K562 (cell line): Measurements from ENCODE around the gene PPM1N. TPM values are rescaled to one million over a fixed set of nuclear protein-coding genes. Genes with fewer than 3 reads are reported as not detected.
A peak's percentile ranks its signal among the peaks of the same experiment; 100 is the strongest.

Source experiments
- ATAC-seq: fragments of 200-7000 bp; cut with Tn5 transposase; 3 replicates; pipeline ENCODE4 v1.9.1; 2020; ENCODE audit warnings: moderate library complexity
- BruUV-seq: library from RNA; stranded (reverse); fragments of 400-500 nt; replicated peaks from 2 replicates; lab custom pipeline; 2021; lab: Mats Ljungman, UMichigan
- CTCF ChIA-PET: fragments of 300-600 bp; formaldehyde crosslinking; extraction: SDS; loops from one replicate; lab custom pipeline; 2021; ENCODE audit warnings: low intra/inter-chr PET ratio; lab: Yijun Ruan, JAX
- POLR2A ChIA-PET: fragments of 300-600, 350-650 bp; sonication (Branson Sonifier 250); formaldehyde crosslinking; extraction: SDS; loops from one replicate; lab custom pipeline; 2021; ENCODE audit warnings: antibody characterized with exemption, inconsistent platforms; lab: Yijun Ruan, JAX
- DNase-seq, 4 experiments: peaks; one replicate each; pipeline versions ENCODE4 v3.0.0 to v3.0.0-alpha.2; 2011 to 2018; ENCODE audit warnings: low spot score in 3 of 4, mixed read lengths in 3 of 4; ENCODE audit errors: extremely low read depth in 1 of 4
- FAIRE-seq: peaks from 2 replicates; lab custom pipeline; 2011; peaks lifted over from hg19 to GRCh38; lab: Jason Lieb, UNC
- H2AFZ ChIP-seq: 2 replicates; pipeline ENCODE4 v1.6.0; 2011; ENCODE audit warnings: low read depth, low read length, control low read depth, inconsistent platforms
- H3K27ac ChIP-seq: fragments of 200-600 bp; 3 replicates; pipeline ENCODE4 v1.8.0; 2011; ENCODE audit warnings: low read depth, mild to moderate bottlenecking, control low read depth, inconsistent platforms, low read length, moderate library complexity, mixed read lengths; ENCODE audit errors: extremely low read depth
- H3K27me3 ChIP-seq, 2 experiments: fragments of 300-600 bp in 1 of 2; 2 replicates in 1 of 2; 3 replicates in 1 of 2; pipeline versions ENCODE4 v1.6.0 to v1.8.0; 2011; ENCODE audit warnings: inconsistent platforms in 2 of 2, low read length in 2 of 2, mild to moderate bottlenecking in 1 of 2, mixed read lengths in 1 of 2, moderate library complexity in 1 of 2; ENCODE audit not compliant: control insufficient read depth in 2 of 2, insufficient read depth in 2 of 2
- H3K36me3 ChIP-seq: fragments of 300-600 bp; 3 replicates; pipeline ENCODE4 v1.8.0; 2011; ENCODE audit warnings: mild to moderate bottlenecking, low read length, inconsistent platforms; ENCODE audit not compliant: control insufficient read depth, insufficient read depth
- H3K4me1 ChIP-seq, 2 experiments: fragments of 200-600 bp in 1 of 2; replicated peaks in 1 of 2; 2 replicates in 1 of 2; 3 replicates in 1 of 2; pipeline versions ENCODE4 v1.5.1 to v1.8.0; 2011; ENCODE audit warnings: inconsistent platforms in 2 of 2, low read length in 2 of 2, mild to moderate bottlenecking in 1 of 2, mixed read lengths in 1 of 2, moderate library complexity in 1 of 2; ENCODE audit not compliant: control insufficient read depth in 2 of 2, insufficient read depth in 2 of 2
- H3K4me2 ChIP-seq: 2 replicates; pipeline ENCODE4 v1.6.1; 2011; ENCODE audit warnings: low read length, control low read depth, inconsistent platforms, mixed read lengths; ENCODE audit not compliant: insufficient read depth
- H3K4me3 ChIP-seq: fragments of 200-600 bp; sonication (generic), shearing (Covaris generic); 2 replicates; pipeline ENCODE4 v1.5.1; 2016; ENCODE audit warnings: control low read depth, inconsistent platforms
- H3K79me2 ChIP-seq: fragments of 200-600 bp; 3 replicates; pipeline ENCODE4 v1.8.0; 2011; ENCODE audit warnings: low read length, inconsistent platforms; ENCODE audit not compliant: control insufficient read depth, insufficient read depth
- H3K9ac ChIP-seq, 2 experiments: 2 replicates each; pipeline versions ENCODE4 v1.6.0 to v1.6.1; 2011; ENCODE audit warnings: low read depth in 2 of 2, low read length in 2 of 2, control low read depth in 1 of 2, inconsistent platforms in 1 of 2, mild to moderate bottlenecking in 1 of 2, mixed read lengths in 1 of 2; ENCODE audit not compliant: insufficient read depth in 1 of 2
- H3K9me1 ChIP-seq: one replicate; pipeline ENCODE4 v1.6.0; 2011; ENCODE audit warnings: inconsistent platforms, mild to moderate bottlenecking, low read length, moderate library complexity; ENCODE audit not compliant: control insufficient read depth, insufficient read depth
- H3K9me3 ChIP-seq: replicated peaks from 2 replicates; pipeline ENCODE4 v1.5.1; 2011; ENCODE audit warnings: low read depth, low read length, inconsistent platforms; ENCODE audit not compliant: control insufficient read depth, insufficient read depth
- H4K20me1 ChIP-seq: replicated peaks from 2 replicates; pipeline ENCODE4 v1.6.1; 2011; ENCODE audit warnings: low read length, inconsistent platforms, mixed read lengths; ENCODE audit not compliant: control insufficient read depth, insufficient read depth
- CREB5 ChIP-seq: fragments of 250-450 bp; sonication (Bioruptor Pico); IDR thresholded peaks from 2 replicates; pipeline ENCODE4 v1.5.0; 2020; ENCODE audit warnings: mild to moderate bottlenecking
- NFIC ChIP-seq: fragments of 450-650 bp; IDR thresholded peaks from 2 replicates; pipeline ENCODE4 v1.6.1; 2017; ENCODE audit warnings: mild to moderate bottlenecking, inconsistent platforms
- POLR2AphosphoS2 ChIP-seq: IDR thresholded peaks from 2 replicates; pipeline ENCODE4 v1.6.1; 2012; ENCODE audit warnings: low read length, improper control_type of control experiment
- WGBS: fragments of 100-300 bp; shearing (Covaris generic); methylation state at CpG from one replicate; pipeline ENCODE4 v1.1.6; 2016; ENCODE audit warnings: low coverage, mixed read lengths; ENCODE audit not compliant: insufficient coverage; ENCODE audit errors: missing lambda C conversion rate; 5-methylcytosine and 5-hydroxymethylcytosine counted together
- in situ Hi-C: fragments of 300-500 bp; cut with MboI; formaldehyde crosslinking; loops from 4 replicates; pipeline ENCODE4 v1.15.0; 2018; ENCODE audit warnings: inconsistent platforms, mixed read lengths
- intact Hi-C: fragments of 100-400 bp; cut with micrococcal nuclease; formaldehyde crosslinking; loops from 2 replicates; pipeline ENCODE4 v1.14.2; 2022
- polyA plus RNA-seq, 8 experiments: library from polyadenylated mRNA; depleted of rRNA in 4 of 8; stranded (reverse) in 5 of 8; unstranded in 3 of 8; fragments of >200 nt; fragmentation: Nextera tagmentation in 2 of 8; fragmentation: Illumina TruSeq in 1 of 8; extraction: Ambion mirVana in 2 of 8; extraction: Trizol in 1 of 8; gene quantifications; 2 replicates each; pipeline versions ENCODE4 v1.2.1 to v1.2.3, GENCODE V29; 2011 to 2014; ENCODE audit warnings: inconsistent platforms in 1 of 8, missing spikeins in 1 of 8
- total RNA-seq, 7 experiments: library from RNA; depleted of rRNA in 6 of 7; stranded (reverse); fragments of >200 nt in 6 of 7; fragmentation: Illumina TruSeq in 2 of 7; extraction: Trizol in 2 of 7; gene quantifications; 2 replicates each; pipeline versions ENCODE4 v1.2.1 to v1.2.3, GENCODE V29; 2011 to 2021; ENCODE audit warnings: low replicate concordance in 1 of 7
- TF ChIP-seq, protein P1 (sequence below): sonication (generic); formaldehyde crosslinking; IDR thresholded peaks from 2 replicates; pipeline ENCODE4 v1.8.1; 2023; ENCODE audit warnings: mild to moderate bottlenecking, missing genetic modification reagents
- TF ChIP-seq, protein P2 (sequence below): fragments of 450-650 bp; formaldehyde crosslinking; IDR thresholded peaks from 2 replicates; pipeline ENCODE4 v1.4.0; 2020; ENCODE audit warnings: mild to moderate bottlenecking

Gene PPM1N
- total and polyA plus RNA-seq, 9 of the 15 experiments (the other 6 are each of a cell fraction or from before 2014, with no cell fraction given) = 4.5 to 15.6 (median 8.7) TPM

DNA sequence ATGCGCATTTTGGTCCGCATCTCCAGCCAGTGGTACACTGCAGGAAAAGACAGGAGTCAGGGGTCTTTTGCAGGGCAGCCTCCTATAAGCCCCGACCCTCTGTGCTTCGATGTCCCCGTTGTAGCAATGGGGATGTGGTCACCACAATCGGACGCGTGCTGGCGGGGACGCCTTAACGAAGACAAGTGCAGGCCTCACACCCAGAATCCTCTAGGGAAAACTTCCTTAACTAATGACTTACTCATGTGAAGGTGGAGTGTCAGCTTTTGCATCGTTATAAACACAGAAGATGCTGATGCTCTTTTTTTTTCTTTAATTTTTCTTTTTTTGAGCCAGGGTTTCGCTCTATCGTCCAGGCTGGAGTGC is 31.2 kb downstream of the PPM1N start:
- WGBS = 89% methylated on average over 6 of the region's 14 CpGs
- Histone ChIP-seq H3K27me3 (no peaks in the 10 kb centered on the region), H3K9me1 (peaks cover 5% of the 10 kb centered on the region)
- intact Hi-C loops = no loop called here
- TF ChIP-seq NFIC (no peak), CREB5 (no peak), POLR2AphosphoS2 (peak; percentile 4; the same call in 1 of the 2 replicates)
- TF ChIP-seq, protein P1, sequence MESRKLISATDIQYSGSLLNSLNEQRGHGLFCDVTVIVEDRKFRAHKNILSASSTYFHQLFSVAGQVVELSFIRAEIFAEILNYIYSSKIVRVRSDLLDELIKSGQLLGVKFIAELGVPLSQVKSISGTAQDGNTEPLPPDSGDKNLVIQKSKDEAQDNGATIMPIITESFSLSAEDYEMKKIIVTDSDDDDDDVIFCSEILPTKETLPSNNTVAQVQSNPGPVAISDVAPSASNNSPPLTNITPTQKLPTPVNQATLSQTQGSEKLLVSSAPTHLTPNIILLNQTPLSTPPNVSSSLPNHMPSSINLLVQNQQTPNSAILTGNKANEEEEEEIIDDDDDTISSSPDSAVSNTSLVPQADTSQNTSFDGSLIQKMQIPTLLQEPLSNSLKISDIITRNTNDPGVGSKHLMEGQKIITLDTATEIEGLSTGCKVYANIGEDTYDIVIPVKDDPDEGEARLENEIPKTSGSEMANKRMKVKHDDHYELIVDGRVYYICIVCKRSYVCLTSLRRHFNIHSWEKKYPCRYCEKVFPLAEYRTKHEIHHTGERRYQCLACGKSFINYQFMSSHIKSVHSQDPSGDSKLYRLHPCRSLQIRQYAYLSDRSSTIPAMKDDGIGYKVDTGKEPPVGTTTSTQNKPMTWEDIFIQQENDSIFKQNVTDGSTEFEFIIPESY = peak; percentile 32; the same call in 1 of the 2 replicates
- TF ChIP-seq, protein P2, sequence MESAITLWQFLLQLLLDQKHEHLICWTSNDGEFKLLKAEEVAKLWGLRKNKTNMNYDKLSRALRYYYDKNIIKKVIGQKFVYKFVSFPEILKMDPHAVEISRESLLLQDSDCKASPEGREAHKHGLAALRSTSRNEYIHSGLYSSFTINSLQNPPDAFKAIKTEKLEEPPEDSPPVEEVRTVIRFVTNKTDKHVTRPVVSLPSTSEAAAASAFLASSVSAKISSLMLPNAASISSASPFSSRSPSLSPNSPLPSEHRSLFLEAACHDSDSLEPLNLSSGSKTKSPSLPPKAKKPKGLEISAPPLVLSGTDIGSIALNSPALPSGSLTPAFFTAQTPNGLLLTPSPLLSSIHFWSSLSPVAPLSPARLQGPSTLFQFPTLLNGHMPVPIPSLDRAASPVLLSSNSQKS = no peak
- TF ChIP-seq, all 486 proteins: peak for 2
- POLR2A ChIA-PET = interaction anchor here (0.6 to 1.8 kb wide), 3 partner anchors 10 to 909 kb away, joined by 3 to 8 read pairs (median 3); no protein-coding TSS in a partner anchor
- peaks cover 3% of the 10 kb centered on the region; the same call in 1 of the 2 replicates for H4K20me1 ChIP-seq
- H3K4me2 ChIP-seq = no peak overlapping the region
- DNase-seq = no peak
- no peak for FAIRE-seq
- no peak overlapping the region for H3K27ac ChIP-seq
- peaks cover 3 to 21% of the 10 kb centered on the region in 2 experiments; a peak in 3 of 5 replicates for H3K4me1 ChIP-seq
- no peak for ATAC-seq
- H3K36me3 ChIP-seq = peaks cover 40% of the 10 kb centered on the region
- H3K9ac ChIP-seq = no peak overlapping the region
- CTCF ChIA-PET = no interaction called here
- in situ Hi-C loops = no loop called here
- H2AFZ ChIP-seq = no peak overlapping the region
- no peaks in the 10 kb centered on the region for H3K79me2 ChIP-seq
- H3K9me3 ChIP-seq = peaks cover 1% of the 10 kb centered on the region; the same call in 1 of the 2 replicates
- BruUV-seq = no TSS peak
- no peak overlapping the region for H3K4me3 ChIP-seq
